Measurements from ENCODE around the gene DRD3. TPM values are rescaled to one million over a fixed set of nuclear protein-coding genes. Genes with fewer than 3 reads are reported as not detected.

DRD3 gene
- total and polyA plus RNA-seq, 2 experiments from 2014 or later = 0.21 to 0.65 TPM

DNA sequence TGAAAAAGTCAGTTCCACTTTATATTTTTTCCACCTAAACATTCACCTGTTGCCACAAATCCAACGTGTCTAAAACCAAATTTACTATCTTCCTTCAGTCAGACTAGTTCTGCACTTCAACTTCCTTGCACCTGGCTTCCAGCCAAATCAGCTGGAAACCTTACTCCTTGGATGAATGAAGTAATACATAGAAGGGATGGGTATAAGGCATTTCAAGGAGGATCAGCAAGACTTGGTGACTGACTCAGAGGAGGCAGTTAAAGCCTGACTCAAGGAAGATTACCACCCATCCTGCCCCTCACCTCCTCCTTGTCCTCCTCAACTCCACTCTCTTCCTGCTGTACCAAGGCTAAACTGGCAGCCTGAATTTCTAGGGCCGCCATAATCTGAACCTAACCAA, 85.3 kb downstream of the DRD3 start:
- Histone ChIP-seq H3K4me1 (ENCODE audit: insufficient read depth) (peaks cover 18% of the 10 kb centered on the region), H4K20me1 (replicated peaks; ENCODE audit: insufficient read depth) (no peaks in the 10 kb centered on the region), H3F3A (replicated peaks; ENCODE audit: low read depth) (no peaks in the 10 kb centered on the region), H3K27me3 (ENCODE audit: insufficient read depth) (no peaks in the 10 kb centered on the region), H3K36me3 (ENCODE audit: insufficient read depth) (no peaks in the 10 kb centered on the region), H3K9me2 (ENCODE audit: insufficient read depth) (no peaks in the 10 kb centered on the region), H2AFZ (peak overlapping the region; percentile 84; the same call in 1 of the 2 replicates), H3K4me2 (no peak overlapping the region), H3K27ac (ENCODE audit: low read depth) (no peak overlapping the region), H3K79me2 (replicated peaks; ENCODE audit: insufficient read depth) (no peaks in the 10 kb centered on the region), H3K4me3 (no peak overlapping the region)
- Mint-ChIP-seq H3K36me3 (ENCODE audit: low read depth) (peaks cover under 1% of the 10 kb centered on the region; the same call in 2 of the 3 replicates), H3K4me3 (no peak overlapping the region), H3K27me3 (ENCODE audit: insufficient read depth, low read depth, poor library complexity) (no peaks in the 10 kb centered on the region), H3K9me3 (no peaks in the 10 kb centered on the region), H3K4me1 (peaks cover 10% of the 10 kb centered on the region), H3K27ac (no peak overlapping the region)
- TF ChIP-seq, protein P1, sequence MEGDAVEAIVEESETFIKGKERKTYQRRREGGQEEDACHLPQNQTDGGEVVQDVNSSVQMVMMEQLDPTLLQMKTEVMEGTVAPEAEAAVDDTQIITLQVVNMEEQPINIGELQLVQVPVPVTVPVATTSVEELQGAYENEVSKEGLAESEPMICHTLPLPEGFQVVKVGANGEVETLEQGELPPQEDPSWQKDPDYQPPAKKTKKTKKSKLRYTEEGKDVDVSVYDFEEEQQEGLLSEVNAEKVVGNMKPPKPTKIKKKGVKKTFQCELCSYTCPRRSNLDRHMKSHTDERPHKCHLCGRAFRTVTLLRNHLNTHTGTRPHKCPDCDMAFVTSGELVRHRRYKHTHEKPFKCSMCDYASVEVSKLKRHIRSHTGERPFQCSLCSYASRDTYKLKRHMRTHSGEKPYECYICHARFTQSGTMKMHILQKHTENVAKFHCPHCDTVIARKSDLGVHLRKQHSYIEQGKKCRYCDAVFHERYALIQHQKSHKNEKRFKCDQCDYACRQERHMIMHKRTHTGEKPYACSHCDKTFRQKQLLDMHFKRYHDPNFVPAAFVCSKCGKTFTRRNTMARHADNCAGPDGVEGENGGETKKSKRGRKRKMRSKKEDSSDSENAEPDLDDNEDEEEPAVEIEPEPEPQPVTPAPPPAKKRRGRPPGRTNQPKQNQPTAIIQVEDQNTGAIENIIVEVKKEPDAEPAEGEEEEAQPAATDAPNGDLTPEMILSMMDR (conservative IDR thresholded peaks at IDR 0.05; ENCODE audit: low read depth in 2 of 2) = no peak
- TF ChIP-seq EZH2phosphoT487 (IDR thresholded peaks at IDR 0.05; ENCODE audit: unreplicated experiment) = no peak
- no peak for TF ChIP-seq CREB1 (CRISPR knock-in tag; IDR thresholded peaks at IDR 0.05; ENCODE audit: low read depth)
- no peak for TF ChIP-seq POLR2AphosphoS5 (IDR thresholded peaks at IDR 0.05; ENCODE audit: low read depth)
- no peak for TF ChIP-seq JUNB (IDR thresholded peaks at IDR 0.05; ENCODE audit: unreplicated experiment)
- no peak for TF ChIP-seq NANOG (IDR thresholded peaks at IDR 0.05; ENCODE audit: borderline replicate concordance)
- no peak for TF ChIP-seq STAT1 (IDR thresholded peaks at IDR 0.05; ENCODE audit: unreplicated experiment)
- TF ChIP-seq, protein P2, sequence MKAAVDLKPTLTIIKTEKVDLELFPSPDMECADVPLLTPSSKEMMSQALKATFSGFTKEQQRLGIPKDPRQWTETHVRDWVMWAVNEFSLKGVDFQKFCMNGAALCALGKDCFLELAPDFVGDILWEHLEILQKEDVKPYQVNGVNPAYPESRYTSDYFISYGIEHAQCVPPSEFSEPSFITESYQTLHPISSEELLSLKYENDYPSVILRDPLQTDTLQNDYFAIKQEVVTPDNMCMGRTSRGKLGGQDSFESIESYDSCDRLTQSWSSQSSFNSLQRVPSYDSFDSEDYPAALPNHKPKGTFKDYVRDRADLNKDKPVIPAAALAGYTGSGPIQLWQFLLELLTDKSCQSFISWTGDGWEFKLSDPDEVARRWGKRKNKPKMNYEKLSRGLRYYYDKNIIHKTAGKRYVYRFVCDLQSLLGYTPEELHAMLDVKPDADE (IDR thresholded peaks at IDR 0.05) = no peak
- TF ChIP-seq, protein P3, sequence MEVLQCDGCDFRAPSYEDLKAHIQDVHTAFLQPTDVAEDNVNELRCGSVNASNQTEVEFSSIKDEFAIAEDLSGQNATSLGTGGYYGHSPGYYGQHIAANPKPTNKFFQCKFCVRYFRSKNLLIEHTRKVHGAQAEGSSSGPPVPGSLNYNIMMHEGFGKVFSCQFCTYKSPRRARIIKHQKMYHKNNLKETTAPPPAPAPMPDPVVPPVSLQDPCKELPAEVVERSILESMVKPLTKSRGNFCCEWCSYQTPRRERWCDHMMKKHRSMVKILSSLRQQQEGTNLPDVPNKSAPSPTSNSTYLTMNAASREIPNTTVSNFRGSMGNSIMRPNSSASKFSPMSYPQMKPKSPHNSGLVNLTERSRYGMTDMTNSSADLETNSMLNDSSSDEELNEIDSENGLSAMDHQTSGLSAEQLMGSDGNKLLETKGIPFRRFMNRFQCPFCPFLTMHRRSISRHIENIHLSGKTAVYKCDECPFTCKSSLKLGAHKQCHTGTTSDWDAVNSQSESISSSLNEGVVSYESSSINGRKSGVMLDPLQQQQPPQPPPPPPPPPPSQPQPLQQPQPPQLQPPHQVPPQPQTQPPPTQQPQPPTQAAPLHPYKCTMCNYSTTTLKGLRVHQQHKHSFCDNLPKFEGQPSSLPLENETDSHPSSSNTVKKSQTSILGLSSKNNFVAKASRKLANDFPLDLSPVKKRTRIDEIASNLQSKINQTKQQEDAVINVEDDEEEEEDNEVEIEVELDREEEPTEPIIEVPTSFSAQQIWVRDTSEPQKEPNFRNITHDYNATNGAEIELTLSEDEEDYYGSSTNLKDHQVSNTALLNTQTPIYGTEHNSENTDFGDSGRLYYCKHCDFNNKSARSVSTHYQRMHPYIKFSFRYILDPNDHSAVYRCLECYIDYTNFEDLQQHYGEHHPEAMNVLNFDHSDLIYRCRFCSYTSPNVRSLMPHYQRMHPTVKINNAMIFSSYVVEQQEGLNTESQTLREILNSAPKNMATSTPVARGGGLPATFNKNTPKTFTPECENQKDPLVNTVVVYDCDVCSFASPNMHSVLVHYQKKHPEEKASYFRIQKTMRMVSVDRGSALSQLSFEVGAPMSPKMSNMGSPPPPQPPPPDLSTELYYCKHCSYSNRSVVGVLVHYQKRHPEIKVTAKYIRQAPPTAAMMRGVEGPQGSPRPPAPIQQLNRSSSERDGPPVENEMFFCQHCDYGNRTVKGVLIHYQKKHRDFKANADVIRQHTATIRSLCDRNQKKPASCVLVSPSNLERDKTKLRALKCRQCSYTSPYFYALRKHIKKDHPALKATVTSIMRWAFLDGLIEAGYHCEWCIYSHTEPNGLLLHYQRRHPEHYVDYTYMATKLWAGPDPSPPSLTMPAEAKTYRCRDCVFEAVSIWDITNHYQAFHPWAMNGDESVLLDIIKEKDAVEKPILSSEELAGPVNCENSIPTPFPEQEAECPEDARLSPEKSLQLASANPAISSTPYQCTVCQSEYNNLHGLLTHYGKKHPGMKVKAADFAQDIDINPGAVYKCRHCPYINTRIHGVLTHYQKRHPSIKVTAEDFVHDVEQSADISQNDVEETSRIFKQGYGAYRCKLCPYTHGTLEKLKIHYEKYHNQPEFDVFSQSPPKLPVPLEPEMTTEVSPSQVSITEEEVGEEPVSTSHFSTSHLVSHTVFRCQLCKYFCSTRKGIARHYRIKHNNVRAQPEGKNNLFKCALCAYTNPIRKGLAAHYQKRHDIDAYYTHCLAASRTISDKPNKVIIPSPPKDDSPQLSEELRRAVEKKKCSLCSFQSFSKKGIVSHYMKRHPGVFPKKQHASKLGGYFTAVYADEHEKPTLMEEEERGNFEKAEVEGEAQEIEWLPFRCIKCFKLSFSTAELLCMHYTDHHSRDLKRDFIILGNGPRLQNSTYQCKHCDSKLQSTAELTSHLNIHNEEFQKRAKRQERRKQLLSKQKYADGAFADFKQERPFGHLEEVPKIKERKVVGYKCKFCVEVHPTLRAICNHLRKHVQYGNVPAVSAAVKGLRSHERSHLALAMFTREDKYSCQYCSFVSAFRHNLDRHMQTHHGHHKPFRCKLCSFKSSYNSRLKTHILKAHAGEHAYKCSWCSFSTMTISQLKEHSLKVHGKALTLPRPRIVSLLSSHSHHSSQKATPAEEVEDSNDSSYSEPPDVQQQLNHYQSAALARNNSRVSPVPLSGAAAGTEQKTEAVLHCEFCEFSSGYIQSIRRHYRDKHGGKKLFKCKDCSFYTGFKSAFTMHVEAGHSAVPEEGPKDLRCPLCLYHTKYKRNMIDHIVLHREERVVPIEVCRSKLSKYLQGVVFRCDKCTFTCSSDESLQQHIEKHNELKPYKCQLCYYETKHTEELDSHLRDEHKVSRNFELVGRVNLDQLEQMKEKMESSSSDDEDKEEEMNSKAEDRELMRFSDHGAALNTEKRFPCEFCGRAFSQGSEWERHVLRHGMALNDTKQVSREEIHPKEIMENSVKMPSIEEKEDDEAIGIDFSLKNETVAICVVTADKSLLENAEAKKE (CRISPR knock-in tag; IDR thresholded peaks at IDR 0.05) = no peak
- TF ChIP-seq ZNF114 (CRISPR knock-in tag; IDR thresholded peaks at IDR 0.05) = no peak
- no peak for TF ChIP-seq EZH2 (IDR thresholded peaks at IDR 0.05; ENCODE audit: low read depth, unreplicated experiment)
- TF ChIP-seq ZNF331 (CRISPR knock-in tag; IDR thresholded peaks at IDR 0.05; ENCODE audit: low read depth) = no peak
- TF ChIP-seq, protein P4, sequence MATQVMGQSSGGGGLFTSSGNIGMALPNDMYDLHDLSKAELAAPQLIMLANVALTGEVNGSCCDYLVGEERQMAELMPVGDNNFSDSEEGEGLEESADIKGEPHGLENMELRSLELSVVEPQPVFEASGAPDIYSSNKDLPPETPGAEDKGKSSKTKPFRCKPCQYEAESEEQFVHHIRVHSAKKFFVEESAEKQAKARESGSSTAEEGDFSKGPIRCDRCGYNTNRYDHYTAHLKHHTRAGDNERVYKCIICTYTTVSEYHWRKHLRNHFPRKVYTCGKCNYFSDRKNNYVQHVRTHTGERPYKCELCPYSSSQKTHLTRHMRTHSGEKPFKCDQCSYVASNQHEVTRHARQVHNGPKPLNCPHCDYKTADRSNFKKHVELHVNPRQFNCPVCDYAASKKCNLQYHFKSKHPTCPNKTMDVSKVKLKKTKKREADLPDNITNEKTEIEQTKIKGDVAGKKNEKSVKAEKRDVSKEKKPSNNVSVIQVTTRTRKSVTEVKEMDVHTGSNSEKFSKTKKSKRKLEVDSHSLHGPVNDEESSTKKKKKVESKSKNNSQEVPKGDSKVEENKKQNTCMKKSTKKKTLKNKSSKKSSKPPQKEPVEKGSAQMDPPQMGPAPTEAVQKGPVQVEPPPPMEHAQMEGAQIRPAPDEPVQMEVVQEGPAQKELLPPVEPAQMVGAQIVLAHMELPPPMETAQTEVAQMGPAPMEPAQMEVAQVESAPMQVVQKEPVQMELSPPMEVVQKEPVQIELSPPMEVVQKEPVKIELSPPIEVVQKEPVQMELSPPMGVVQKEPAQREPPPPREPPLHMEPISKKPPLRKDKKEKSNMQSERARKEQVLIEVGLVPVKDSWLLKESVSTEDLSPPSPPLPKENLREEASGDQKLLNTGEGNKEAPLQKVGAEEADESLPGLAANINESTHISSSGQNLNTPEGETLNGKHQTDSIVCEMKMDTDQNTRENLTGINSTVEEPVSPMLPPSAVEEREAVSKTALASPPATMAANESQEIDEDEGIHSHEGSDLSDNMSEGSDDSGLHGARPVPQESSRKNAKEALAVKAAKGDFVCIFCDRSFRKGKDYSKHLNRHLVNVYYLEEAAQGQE (IDR thresholded peaks at IDR 0.05; ENCODE audit: unreplicated experiment) = no peak
- ATAC-seq = no peak
- no peak for DNase-seq (ENCODE audit: low spot score)
